Right lobe of liver (tissue), 6 donors: Measurements from ENCODE around the gene PI4K2B. TPM values are rescaled to one million over a fixed set of nuclear protein-coding genes. Genes with fewer than 3 reads are reported as not detected.

Source experiments
- ATAC-seq, 4 donors: fragments of 200-7000 bp; cut with Tn5 transposase; one replicate each; pipeline ENCODE4 v1.9.1; 2020; ENCODE audit warnings: mild to moderate bottlenecking in 4 of 4, moderate library complexity in 4 of 4
- DNase-seq, 3 donors: peaks; one replicate each; pipeline ENCODE4 v3.0.0-alpha.2; 2020
- H3K27ac ChIP-seq, 3 donors: fragments of 200-600 bp; one replicate each; pipeline ENCODE4 v1.8.0; 2022
- H3K27me3 ChIP-seq, 2 donors: fragments of 200-600 bp; one replicate each; pipeline ENCODE4 v1.8.0; 2022
- H3K36me3 ChIP-seq, 4 donors: fragments of 200-600 bp; sonication (generic) in 1 of 4; one replicate each; pipeline versions ENCODE4 v1.5.1 to v1.8.0; 2017 to 2022; ENCODE audit warnings: control low read depth in 1 of 4
- H3K4me1 ChIP-seq, 4 donors: fragments of 200-600 bp; sonication (generic) in 1 of 4; one replicate each; pipeline versions ENCODE4 v1.5.1 to v1.8.0; 2017 to 2022; ENCODE audit warnings: control low read depth in 1 of 4
- H3K4me3 ChIP-seq, 3 donors: fragments of 200-600 bp; one replicate each; pipeline ENCODE4 v1.8.0; 2022
- H3K9me3 ChIP-seq, 4 donors: fragments of 200-600 bp; sonication (generic) in 1 of 4; one replicate each; pipeline versions ENCODE4 v1.5.1 to v1.8.0; 2017 to 2022; ENCODE audit warnings: control low read depth in 1 of 4
- CTCF ChIP-seq, 4 donors: fragments of 200-600 bp in 3 of 4; fragments of 450-650 bp in 1 of 4; IDR thresholded peaks; one replicate each; pipeline versions ENCODE4 v1.5.1 to v1.8.0; 2016 to 2022; ENCODE audit warnings: antibody characterized with exemption in 4 of 4, mild to moderate bottlenecking in 2 of 4
- POLR2A ChIP-seq: fragments of 450-650 bp; IDR thresholded peaks from one replicate; pipeline ENCODE4 v1.6.1; 2017; ENCODE audit warnings: antibody characterized with exemption, mild to moderate bottlenecking
- WGBS: methylation state at CpG from one replicate; pipeline ENCODE4 v1.1.6; 2018; ENCODE audit warnings: low coverage, low lambda C conversion rate; ENCODE audit not compliant: insufficient coverage; ENCODE audit errors: missing lambda C conversion rate; 5-methylcytosine and 5-hydroxymethylcytosine counted together
- intact Hi-C, 2 donors: fragments of 100-400 bp; cut with DNase I; formaldehyde crosslinking; loops; one replicate each; pipeline versions ENCODE4 v1.11.2 to v1.14.1; 2022
- total RNA-seq, 6 experiments: library from RNA; depleted of rRNA in 2 of 6; stranded (reverse); fragments of >200 nt in 2 of 6; fragmentation: NEBNext Ultra II Directional in 3 of 6; extraction: Animal tissue kit (Norgen Biotek cat#: 25700) in 3 of 6; gene quantifications; one replicate each; pipeline versions ENCODE4 v1.1.0 to v1.2.4, GENCODE V29; 2016 to 2023
- donor health status: DM: no; HTN: yes; CAD: no.
- donor health status: DM: no; HTN: no; CAD: no.
- donor health status: DM: no; HTN: no; CAD: no.
- donor health status: DM: no; HTN: yes; CAD: no.
- donor health status: DM: no; HTN: yes; CAD: no.

The PI4K2B gene
- total RNA-seq, 6 experiments from 2014 or later = 17.1 to 33.5 (median 22.8) TPM

DNA sequence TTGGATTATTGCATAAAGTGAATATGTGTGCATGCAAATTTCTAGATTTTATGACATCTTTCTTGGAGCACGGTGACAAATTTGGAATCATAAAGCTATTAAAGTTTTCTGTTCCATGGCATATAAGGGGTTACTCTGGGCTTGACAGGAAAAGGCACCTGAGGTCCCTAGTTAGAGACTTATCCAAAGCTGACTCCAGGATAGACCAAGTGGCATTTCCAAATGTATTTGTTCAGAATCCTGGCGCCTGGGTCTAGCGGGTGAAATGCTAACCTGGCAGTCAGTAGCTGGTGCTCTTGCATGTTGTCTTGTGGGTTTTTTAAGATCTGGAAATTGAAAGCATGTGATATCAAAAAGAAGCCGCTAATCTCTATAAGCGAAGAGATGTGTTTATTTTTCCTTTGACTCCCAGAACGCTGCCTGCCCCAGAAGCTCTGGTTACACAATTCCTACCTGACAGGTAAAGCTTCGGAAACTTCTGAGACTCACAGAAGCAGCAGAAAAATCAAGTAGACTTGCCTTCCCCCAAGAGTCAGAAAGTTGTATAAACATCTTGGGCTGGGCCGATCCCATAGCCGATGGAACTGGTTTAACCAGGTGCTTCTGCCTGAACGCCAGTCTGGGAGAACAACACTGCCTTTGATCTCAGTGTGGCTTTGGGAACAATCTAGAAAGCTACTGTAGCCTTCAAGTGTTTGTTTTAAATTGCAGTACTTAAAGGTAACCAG lies 65.8 kb downstream of the PI4K2B start:
- ATAC-seq (peak in 1 of 4 donors; percentile 57), DNase-seq (no peak)
- WGBS = 34% methylated on average over 9 of the region's 10 CpGs
- Histone ChIP-seq H3K27me3 (no peaks in the 10 kb centered on the region), H3K9me3 (no peaks in the 10 kb centered on the region), H3K27ac (no peak overlapping the region), H3K4me1 (peaks cover 0 to 6% (median 0%) of the 10 kb centered on the region in 4 donors), H3K36me3 (no peaks in the 10 kb centered on the region), H3K4me3 (no peak overlapping the region)
- intact Hi-C loops = no loop called here
- TF ChIP-seq POLR2A = no peak
- TF ChIP-seq CTCF (IDR thresholded peaks at IDR 0.05) = no peak

GRCh38 chr4:25301471-25301870 lies 67.6 kb downstream of the PI4K2B start:
- 68% methylated on average over 4 of the region's 4 CpGs for WGBS
- Histone ChIP-seq H3K4me1 (peaks cover 0 to 6% (median 0%) of the 10 kb centered on the region in 4 donors), H3K36me3 (no peaks in the 10 kb centered on the region), H3K27me3 (no peaks in the 10 kb centered on the region), H3K4me3 (no peak overlapping the region), H3K9me3 (no peaks in the 10 kb centered on the region), H3K27ac (no peak overlapping the region)
- TF ChIP-seq CTCF (IDR thresholded peaks at IDR 0.05) (no peak), POLR2A (no peak)
- no peak for ATAC-seq
- no peak for DNase-seq
- intact Hi-C loops = no loop called here

GRCh38 chr4:25302626-25303025 lies 68.8 kb downstream of the PI4K2B start:
- no peak for DNase-seq
- H3K27ac ChIP-seq = no peak overlapping the region

GRCh38 chr4:25303578-25303977 lies 69.7 kb downstream of the PI4K2B start:
- Histone ChIP-seq H3K9me3 (no peaks in the 10 kb centered on the region), H3K27me3 (no peaks in the 10 kb centered on the region), H3K4me1 (peaks cover 0 to 6% (median 0%) of the 10 kb centered on the region in 4 donors), H3K27ac (no peak overlapping the region), H3K36me3 (no peaks in the 10 kb centered on the region), H3K4me3 (no peak overlapping the region)
- intact Hi-C loops = no loop called here
- no peak for ATAC-seq
- TF ChIP-seq CTCF (IDR thresholded peaks at IDR 0.05) = no peak
- no peak for TF ChIP-seq POLR2A
- WGBS = 85% methylated on average over 2 of the region's 3 CpGs
- no peak for DNase-seq

More at GRCh38 chr4:25302626-25303025, 68.8 kb downstream of the PI4K2B start:
- no peak for ATAC-seq
- peaks cover 0 to 6% (median 0%) of the 10 kb centered on the region in 4 donors for H3K4me1 ChIP-seq
- WGBS = 93% methylated on average over 8 of the region's 9 CpGs
- TF ChIP-seq POLR2A (no peak), CTCF (IDR thresholded peaks at IDR 0.05) (no peak)
- no peak overlapping the region for H3K4me3 ChIP-seq
- intact Hi-C loops = no loop called here
- no peaks in the 10 kb centered on the region for H3K9me3 ChIP-seq
- H3K27me3 ChIP-seq = no peaks in the 10 kb centered on the region
- H3K36me3 ChIP-seq = no peaks in the 10 kb centered on the region
